GM18526 (cell line): ENCODE measurements around the gene URI1.

ENCODE experiments used
- POLR2A ChIP-seq: IDR thresholded peaks from 3 replicates; pipeline ENCODE4 v1.6.1; 2011; ENCODE audit not compliant: insufficient read length; ENCODE audit errors: extremely low read depth

The URI1 gene

GRCh38 chr19:29956855-29957254, 14.8 kb downstream of the URI1 start:
- TF ChIP-seq POLR2A, result no peak

- no peak for TF ChIP-seq POLR2A
Observed at GRCh38 chr19:29961311-29961710, 19.3 kb downstream of the URI1 start.

- TF ChIP-seq POLR2A, result no peak
Observed at GRCh38 chr19:29962793-29963192, 20.8 kb downstream of the URI1 start.

GRCh38 chr19:29963576-29963975, 21.5 kb downstream of the URI1 start:
- no peak for TF ChIP-seq POLR2A

- TF ChIP-seq POLR2A, result no peak
Observed at GRCh38 chr19:29964171-29964570, 22.1 kb downstream of the URI1 start.

GRCh38 chr19:29965492-29965891, 23.5 kb downstream of the URI1 start:
- TF ChIP-seq POLR2A, result no peak

GRCh38 chr19:29966588-29967249, 24.7 kb downstream of the URI1 start:
- no peak for TF ChIP-seq POLR2A

- TF ChIP-seq POLR2A, result no peak
Observed at GRCh38 chr19:29967623-29968022, 25.6 kb downstream of the URI1 start.

GRCh38 chr19:29969891-29970290, 27.9 kb downstream of the URI1 start:
- no peak for TF ChIP-seq POLR2A

- no peak for TF ChIP-seq POLR2A
Observed at GRCh38 chr19:29971002-29971401, 29.0 kb downstream of the URI1 start.

- no peak for TF ChIP-seq POLR2A
Observed at GRCh38 chr19:29971648-29972047, 29.6 kb downstream of the URI1 start.

GRCh38 chr19:29974701-29975100, 32.7 kb downstream of the URI1 start:
- no peak for TF ChIP-seq POLR2A

- no peak for TF ChIP-seq POLR2A
Observed at GRCh38 chr19:29976151-29976943, 34.3 kb downstream of the URI1 start.

- no peak for TF ChIP-seq POLR2A
Observed at GRCh38 chr19:29978080-29978479, 36.0 kb downstream of the URI1 start.

GRCh38 chr19:29983568-29983967, 41.5 kb downstream of the URI1 start:
- TF ChIP-seq POLR2A, result no peak

- no peak for TF ChIP-seq POLR2A
Observed at GRCh38 chr19:29985196-29985595, 43.2 kb downstream of the URI1 start.

- no peak for TF ChIP-seq POLR2A
Observed at GRCh38 chr19:29988351-29988750, 46.3 kb downstream of the URI1 start.
